ENCODE measurements around the gene LGALS8.

GRCh38 chr1:236553370-236553769 is 29.6 kb downstream of the LGALS8 start:
- TF ChIP-seq CTCF (IDR thresholded peaks at IDR 0.05; ENCODE audit: insufficient read depth, low read length) (no peak), POLR2AphosphoS5 (IDR thresholded peaks at IDR 0.05; ENCODE audit: low read depth) (no peak), REST (IDR thresholded peaks at IDR 0.05; ENCODE audit: insufficient replicate concordance, low read depth) (no peak), SPI1 (IDR thresholded peaks at IDR 0.05; ENCODE audit: borderline replicate concordance, low read depth) (no peak), GABPA (IDR thresholded peaks at IDR 0.05; ENCODE audit: low read depth) (no peak)

Data from HL-60 (cell line).